ENCODE measurements around the gene CA11. TPM values are rescaled to one million over a fixed set of nuclear protein-coding genes. Genes with fewer than 3 reads are reported as not detected.

CA11 gene
- total and polyA plus RNA-seq, 11 donors = 2.2 to 14.8 (median 5.8) TPM

GRCh38 chr19:48669903-48670668 is 24.1 kb upstream of the CA11 start:
- ATAC-seq (no peak), DNase-seq (no peak)
- no peak overlapping the region for H3K4me3 ChIP-seq
- H3K9me3 ChIP-seq = no peaks in the 10 kb centered on the region
- intact Hi-C loops (cut with DNase I) = loop anchor here (10.0 kb wide), 6 partner anchors 55 to 175 kb away; partner anchors contain the start of gene HSD17B14 (in 4 of the 10)
- H3K27me3 ChIP-seq = no peaks in the 10 kb centered on the region
- no peak for TF ChIP-seq CTCF (IDR thresholded peaks at IDR 0.05)
- no peak for TF ChIP-seq POLR2A (IDR thresholded peaks at IDR 0.05)
- no peaks in the 10 kb centered on the region for H3K36me3 ChIP-seq
- no peak overlapping the region for H3K27ac ChIP-seq
- WGBS, 4 donors = 93 to 98% (median 94%) methylated on average over 10 to 26 of the region's 26 CpGs
- peaks cover 0 to 4% (median under 1%) of the 10 kb centered on the region in 12 donors for H3K4me1 ChIP-seq

DNA sequence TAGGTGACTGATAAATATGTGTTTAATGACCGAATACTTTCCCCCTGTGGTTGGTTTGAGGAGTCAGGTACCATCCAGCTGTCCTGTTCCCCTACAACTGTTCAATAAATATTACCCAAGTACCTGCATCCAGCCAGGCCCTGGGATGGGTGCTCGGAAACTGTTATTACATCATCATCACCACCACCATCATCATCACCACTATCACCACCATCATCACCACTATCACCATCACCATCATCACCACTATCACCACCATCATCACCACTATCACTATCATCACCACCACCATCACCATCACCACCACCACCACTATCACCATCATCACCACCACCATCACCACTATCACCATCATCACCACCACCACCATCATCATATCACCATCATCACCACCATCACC is 22.8 kb upstream of the CA11 start:
- no peak for DNase-seq
- WGBS, 4 donors = 97 to 100% (median 97%) methylated on average over 2 of the region's 2 CpGs
- no peak overlapping the region for H3K27ac ChIP-seq
- no peaks in the 10 kb centered on the region for H3K9me3 ChIP-seq
- TF ChIP-seq CTCF (IDR thresholded peaks at IDR 0.05) (no peak), POLR2A (IDR thresholded peaks at IDR 0.05) (no peak)
- H3K36me3 ChIP-seq = no peaks in the 10 kb centered on the region
- intact Hi-C loops (cut with DNase I) = no loop called here
- H3K4me3 ChIP-seq = no peak overlapping the region
- no peaks in the 10 kb centered on the region for H3K27me3 ChIP-seq
- ATAC-seq = no peak
- no peaks in the 10 kb centered on the region for H3K4me1 ChIP-seq

GRCh38 chr19:48668332-48668731 is 22.3 kb upstream of the CA11 start:
- Histone ChIP-seq H3K36me3 (no peaks in the 10 kb centered on the region), H3K27ac (no peak overlapping the region), H3K4me3 (no peak overlapping the region), H3K9me3 (no peaks in the 10 kb centered on the region), H3K4me1 (no peaks in the 10 kb centered on the region), H3K27me3 (no peaks in the 10 kb centered on the region)
- no peak for DNase-seq
- intact Hi-C loops (cut with DNase I) = no loop called here
- 79 to 88% (median 82%) methylated on average over 2 to 3 of the region's 3 CpGs for WGBS, 4 donors
- ATAC-seq = no peak
- TF ChIP-seq POLR2A (IDR thresholded peaks at IDR 0.05) = no peak
- no peak for TF ChIP-seq CTCF (IDR thresholded peaks at IDR 0.05)

- H3K4me1 ChIP-seq = peaks cover 0 to 9% (median 4%) of the 10 kb centered on the region in 12 donors
- no peaks in the 10 kb centered on the region for H3K9me3 ChIP-seq
- DNase-seq = no peak
- H3K27ac ChIP-seq = no peak overlapping the region
- TF ChIP-seq CTCF (IDR thresholded peaks at IDR 0.05) (no peak), POLR2A (IDR thresholded peaks at IDR 0.05) (no peak)
- no peak overlapping the region for H3K4me3 ChIP-seq
- ATAC-seq = no peak
- no peaks in the 10 kb centered on the region for H3K27me3 ChIP-seq
- intact Hi-C loops (cut with DNase I) = no loop called here
- H3K36me3 ChIP-seq = no peaks in the 10 kb centered on the region
- 89 to 94% (median 92%) methylated on average over 6 of the region's 6 CpGs for WGBS, 4 donors
These were observed 19.8 kb upstream of the CA11 start for GRCh38 chr19:48665786-48666185.

Data from heart left ventricle (tissue), 16 donors.